GM23338 (cell line): ENCODE data around the gene CCL24. TPM values are rescaled to one million over a fixed set of nuclear protein-coding genes. Genes with fewer than 3 reads are reported as not detected.
"Not testable (repeated sequence)": the region's sequence is repeated elsewhere in the genome, so short reads cannot be mapped to it uniquely, and the experiment has no call there.

ENCODE experiments used
- ATAC-seq: fragments of 200-7000 bp; cut with Tn5 transposase; 3 replicates; pipeline ENCODE4 v1.9.1; 2020
- DNase-seq: peaks from one replicate; pipeline ENCODE4 v3.0.0-alpha.2; 2015; ENCODE audit warnings: low spot score
- H2AFZ ChIP-seq: fragments of 200-600 bp; sonication (generic); 2 replicates; pipeline ENCODE4 v1.8.0; 2016; ENCODE audit warnings: antibody characterized with exemption, mild to moderate bottlenecking, moderate library complexity
- H3F3A ChIP-seq: fragments of 200-600 bp; sonication (generic); replicated peaks from 2 replicates; pipeline ENCODE4 v1.8.0; 2017; ENCODE audit warnings: antibody characterized with exemption, mixed run types, low read depth
- H3K27ac ChIP-seq: fragments of 200-600 bp; sonication (generic); 2 replicates; pipeline ENCODE4 v1.6.1; 2016; ENCODE audit warnings: low read depth
- H3K27me3 ChIP-seq: fragments of 200-600 bp; sonication (generic); 2 replicates; pipeline ENCODE4 v1.8.0; 2016; ENCODE audit warnings: mild to moderate bottlenecking, mixed run types, moderate library complexity; ENCODE audit not compliant: insufficient read depth
- H3K36me3 ChIP-seq: fragments of 200-600 bp; sonication (generic); 2 replicates; pipeline ENCODE4 v1.8.0; 2016; ENCODE audit warnings: mild to moderate bottlenecking; ENCODE audit not compliant: insufficient read depth
- H3K4me1 ChIP-seq: fragments of 200-600 bp; sonication (generic); 2 replicates; pipeline ENCODE4 v1.8.0; 2016; ENCODE audit warnings: mild to moderate bottlenecking, moderate library complexity; ENCODE audit not compliant: insufficient read depth
- H3K4me2 ChIP-seq: fragments of 200-600 bp; sonication (generic); 2 replicates; pipeline ENCODE4 v1.7.1; 2017; ENCODE audit warnings: mixed run types
- H3K4me3 ChIP-seq: fragments of 200-600 bp; sonication (generic); 2 replicates; pipeline ENCODE4 v1.6.1; 2016; ENCODE audit warnings: mixed run types
- H3K79me2 ChIP-seq: fragments of 200-600 bp; sonication (generic); replicated peaks from 2 replicates; pipeline ENCODE4 v1.8.0; 2017; ENCODE audit warnings: mild to moderate bottlenecking; ENCODE audit not compliant: insufficient read depth
- H3K9me2 ChIP-seq: fragments of 200-600 bp; sonication (generic); 2 replicates; pipeline ENCODE4 v1.8.0; 2017; ENCODE audit not compliant: insufficient read depth
- H4K20me1 ChIP-seq: fragments of 200-600 bp; sonication (generic); replicated peaks from 2 replicates; pipeline ENCODE4 v1.8.0; 2017; ENCODE audit warnings: mild to moderate bottlenecking; ENCODE audit not compliant: insufficient read depth
- H3K27ac Mint-ChIP-seq: 2 replicates; pipeline ENCODE4 v1.8.0; 2020; ENCODE audit warnings: inconsistent platforms, mild to moderate bottlenecking, moderate library complexity, mixed read lengths
- H3K27me3 Mint-ChIP-seq: 3 replicates; pipeline ENCODE4 v1.8.0; 2022; ENCODE audit warnings: low read depth, mild to moderate bottlenecking, moderate library complexity, mixed read lengths, inconsistent platforms; ENCODE audit not compliant: insufficient read depth, poor library complexity
- H3K36me3 Mint-ChIP-seq: 3 replicates; pipeline ENCODE4 v1.8.0; 2021; ENCODE audit warnings: low read depth, mild to moderate bottlenecking, inconsistent platforms, moderate library complexity, mixed read lengths
- H3K4me1 Mint-ChIP-seq: 3 replicates; pipeline ENCODE4 v1.8.0; 2020; ENCODE audit warnings: mild to moderate bottlenecking, inconsistent platforms, mixed read lengths
- H3K4me3 Mint-ChIP-seq: 3 replicates; pipeline ENCODE4 v1.8.0; 2021; ENCODE audit warnings: moderate library complexity, mild to moderate bottlenecking, inconsistent platforms, mixed read lengths
- H3K9me3 Mint-ChIP-seq: 3 replicates; pipeline ENCODE4 v1.8.0; 2020; ENCODE audit warnings: moderate library complexity, mild to moderate bottlenecking, inconsistent platforms, mixed read lengths
- CREB1 ChIP-seq: fragments of 250-450 bp; sonication (Bioruptor Pico); IDR thresholded peaks from 2 replicates; pipeline ENCODE4 v1.5.0; 2020; ENCODE audit warnings: low read depth, mild to moderate bottlenecking, moderate library complexity
- CTCF ChIP-seq, 2 experiments: fragments of 200-600 bp in 1 of 2; sonication (generic) in 1 of 2; conservative IDR thresholded peaks; 2 replicates each; pipeline versions ENCODE4 v1.5.1 to v1.6.1; 2016 to 2017; ENCODE audit warnings: antibody characterized with exemption in 2 of 2, low read depth in 2 of 2, mild to moderate bottlenecking in 2 of 2, moderate library complexity in 1 of 2
- EZH2 ChIP-seq: fragments of 200-600 bp; sonication (generic); IDR thresholded peaks from one replicate; pipeline ENCODE4 v1.8.0; 2017; ENCODE audit warnings: antibody characterized with exemption, mild to moderate bottlenecking, low read depth; ENCODE audit not compliant: unreplicated experiment
- EZH2phosphoT487 ChIP-seq: fragments of 200-600 bp; sonication (generic); IDR thresholded peaks from one replicate; pipeline ENCODE4 v1.8.1; 2018; ENCODE audit warnings: antibody characterized with exemption; ENCODE audit not compliant: unreplicated experiment
- NANOG ChIP-seq: IDR thresholded peaks from 2 replicates; pipeline ENCODE4 v1.6.1; 2016; ENCODE audit warnings: antibody characterized with exemption, borderline replicate concordance
- STAT1 ChIP-seq: IDR thresholded peaks from one replicate; pipeline ENCODE4 v1.6.1; 2016; ENCODE audit warnings: antibody characterized with exemption; ENCODE audit not compliant: unreplicated experiment
- ZNF114 ChIP-seq: fragments of 250-450 bp; sonication (Bioruptor Pico); IDR thresholded peaks from 2 replicates; pipeline ENCODE4 v1.5.0; 2020; ENCODE audit warnings: mild to moderate bottlenecking, moderate library complexity
- polyA plus RNA-seq: library from polyadenylated mRNA; unstranded; fragments of >200 nt; fragmentation: Nextera tagmentation; extraction: Ambion mirVana; gene quantifications from 2 replicates; pipeline ENCODE4 v1.2.1, GENCODE V29; 2016
- total RNA-seq: library from RNA; depleted of rRNA; stranded (reverse); fragments of >200 nt; shearing (Covaris generic); gene quantifications from 2 replicates; pipeline ENCODE4 v1.2.3, GENCODE V29; 2014
- TF ChIP-seq, protein P1 (sequence below): fragments of 250-450 bp; sonication (Bioruptor Pico); IDR thresholded peaks from 2 replicates; pipeline ENCODE4 v1.5.0; 2020; ENCODE audit warnings: mild to moderate bottlenecking, moderate library complexity
- TF ChIP-seq, protein P2 (sequence below): IDR thresholded peaks from one replicate; pipeline ENCODE4 v1.6.1; 2018; ENCODE audit warnings: antibody characterized with exemption; ENCODE audit not compliant: unreplicated experiment

Gene CCL24
- total and polyA plus RNA-seq, 2 experiments from 2014 or later, result not detected

DNA sequence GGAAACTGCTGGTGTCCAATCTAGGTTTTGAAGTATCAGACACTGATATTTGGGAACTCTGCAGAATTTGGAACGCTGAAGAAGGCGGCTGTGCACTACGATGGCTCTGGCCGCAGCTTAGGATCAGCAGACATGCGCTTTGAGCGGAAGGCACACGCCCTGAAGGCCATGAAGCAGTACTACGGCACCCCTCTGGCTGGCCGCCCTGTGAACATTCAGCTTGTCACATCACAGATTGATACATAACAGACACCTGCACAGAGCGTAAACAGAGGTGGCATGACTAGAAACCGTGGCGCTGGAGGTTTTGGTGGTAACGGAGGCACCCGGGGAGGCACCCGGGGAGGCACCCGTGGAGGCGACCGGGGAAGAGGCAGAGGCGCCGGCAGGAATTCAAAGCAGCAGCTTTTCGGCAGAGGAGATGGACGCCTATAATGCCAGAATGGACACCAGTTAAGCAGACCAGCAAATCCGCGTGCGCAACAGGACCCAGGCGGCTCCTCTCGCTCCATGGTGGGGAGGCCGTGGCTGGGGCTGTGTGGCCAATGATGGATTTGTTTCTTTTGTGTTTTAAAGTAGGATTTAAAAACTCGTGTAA is 22.2 kb upstream of the CCL24 start:
- DNase-seq (no peak), ATAC-seq (peak; percentile 55; the same call in 2 of the 3 replicates)
- Mint-ChIP-seq H3K9me3 (no peaks in the 10 kb centered on the region), H3K27me3 (no peaks in the 10 kb centered on the region), H3K4me1 (no peaks in the 10 kb centered on the region), H3K36me3 (no peaks in the 10 kb centered on the region), H3K4me3 (no peak overlapping the region), H3K27ac (no peak overlapping the region)
- no peaks in the 10 kb centered on the region for H3K27me3 ChIP-seq
- no peaks in the 10 kb centered on the region for H3F3A ChIP-seq
- H3K4me2 ChIP-seq, result no peak overlapping the region
- no peaks in the 10 kb centered on the region for H3K4me1 ChIP-seq
- peak overlapping the region; percentile 74 for H2AFZ ChIP-seq
- H3K27ac ChIP-seq, result no peak overlapping the region
- no peaks in the 10 kb centered on the region for H3K79me2 ChIP-seq
- no peaks in the 10 kb centered on the region for H3K36me3 ChIP-seq
- no peaks in the 10 kb centered on the region for H4K20me1 ChIP-seq
- TF ChIP-seq, protein P1, sequence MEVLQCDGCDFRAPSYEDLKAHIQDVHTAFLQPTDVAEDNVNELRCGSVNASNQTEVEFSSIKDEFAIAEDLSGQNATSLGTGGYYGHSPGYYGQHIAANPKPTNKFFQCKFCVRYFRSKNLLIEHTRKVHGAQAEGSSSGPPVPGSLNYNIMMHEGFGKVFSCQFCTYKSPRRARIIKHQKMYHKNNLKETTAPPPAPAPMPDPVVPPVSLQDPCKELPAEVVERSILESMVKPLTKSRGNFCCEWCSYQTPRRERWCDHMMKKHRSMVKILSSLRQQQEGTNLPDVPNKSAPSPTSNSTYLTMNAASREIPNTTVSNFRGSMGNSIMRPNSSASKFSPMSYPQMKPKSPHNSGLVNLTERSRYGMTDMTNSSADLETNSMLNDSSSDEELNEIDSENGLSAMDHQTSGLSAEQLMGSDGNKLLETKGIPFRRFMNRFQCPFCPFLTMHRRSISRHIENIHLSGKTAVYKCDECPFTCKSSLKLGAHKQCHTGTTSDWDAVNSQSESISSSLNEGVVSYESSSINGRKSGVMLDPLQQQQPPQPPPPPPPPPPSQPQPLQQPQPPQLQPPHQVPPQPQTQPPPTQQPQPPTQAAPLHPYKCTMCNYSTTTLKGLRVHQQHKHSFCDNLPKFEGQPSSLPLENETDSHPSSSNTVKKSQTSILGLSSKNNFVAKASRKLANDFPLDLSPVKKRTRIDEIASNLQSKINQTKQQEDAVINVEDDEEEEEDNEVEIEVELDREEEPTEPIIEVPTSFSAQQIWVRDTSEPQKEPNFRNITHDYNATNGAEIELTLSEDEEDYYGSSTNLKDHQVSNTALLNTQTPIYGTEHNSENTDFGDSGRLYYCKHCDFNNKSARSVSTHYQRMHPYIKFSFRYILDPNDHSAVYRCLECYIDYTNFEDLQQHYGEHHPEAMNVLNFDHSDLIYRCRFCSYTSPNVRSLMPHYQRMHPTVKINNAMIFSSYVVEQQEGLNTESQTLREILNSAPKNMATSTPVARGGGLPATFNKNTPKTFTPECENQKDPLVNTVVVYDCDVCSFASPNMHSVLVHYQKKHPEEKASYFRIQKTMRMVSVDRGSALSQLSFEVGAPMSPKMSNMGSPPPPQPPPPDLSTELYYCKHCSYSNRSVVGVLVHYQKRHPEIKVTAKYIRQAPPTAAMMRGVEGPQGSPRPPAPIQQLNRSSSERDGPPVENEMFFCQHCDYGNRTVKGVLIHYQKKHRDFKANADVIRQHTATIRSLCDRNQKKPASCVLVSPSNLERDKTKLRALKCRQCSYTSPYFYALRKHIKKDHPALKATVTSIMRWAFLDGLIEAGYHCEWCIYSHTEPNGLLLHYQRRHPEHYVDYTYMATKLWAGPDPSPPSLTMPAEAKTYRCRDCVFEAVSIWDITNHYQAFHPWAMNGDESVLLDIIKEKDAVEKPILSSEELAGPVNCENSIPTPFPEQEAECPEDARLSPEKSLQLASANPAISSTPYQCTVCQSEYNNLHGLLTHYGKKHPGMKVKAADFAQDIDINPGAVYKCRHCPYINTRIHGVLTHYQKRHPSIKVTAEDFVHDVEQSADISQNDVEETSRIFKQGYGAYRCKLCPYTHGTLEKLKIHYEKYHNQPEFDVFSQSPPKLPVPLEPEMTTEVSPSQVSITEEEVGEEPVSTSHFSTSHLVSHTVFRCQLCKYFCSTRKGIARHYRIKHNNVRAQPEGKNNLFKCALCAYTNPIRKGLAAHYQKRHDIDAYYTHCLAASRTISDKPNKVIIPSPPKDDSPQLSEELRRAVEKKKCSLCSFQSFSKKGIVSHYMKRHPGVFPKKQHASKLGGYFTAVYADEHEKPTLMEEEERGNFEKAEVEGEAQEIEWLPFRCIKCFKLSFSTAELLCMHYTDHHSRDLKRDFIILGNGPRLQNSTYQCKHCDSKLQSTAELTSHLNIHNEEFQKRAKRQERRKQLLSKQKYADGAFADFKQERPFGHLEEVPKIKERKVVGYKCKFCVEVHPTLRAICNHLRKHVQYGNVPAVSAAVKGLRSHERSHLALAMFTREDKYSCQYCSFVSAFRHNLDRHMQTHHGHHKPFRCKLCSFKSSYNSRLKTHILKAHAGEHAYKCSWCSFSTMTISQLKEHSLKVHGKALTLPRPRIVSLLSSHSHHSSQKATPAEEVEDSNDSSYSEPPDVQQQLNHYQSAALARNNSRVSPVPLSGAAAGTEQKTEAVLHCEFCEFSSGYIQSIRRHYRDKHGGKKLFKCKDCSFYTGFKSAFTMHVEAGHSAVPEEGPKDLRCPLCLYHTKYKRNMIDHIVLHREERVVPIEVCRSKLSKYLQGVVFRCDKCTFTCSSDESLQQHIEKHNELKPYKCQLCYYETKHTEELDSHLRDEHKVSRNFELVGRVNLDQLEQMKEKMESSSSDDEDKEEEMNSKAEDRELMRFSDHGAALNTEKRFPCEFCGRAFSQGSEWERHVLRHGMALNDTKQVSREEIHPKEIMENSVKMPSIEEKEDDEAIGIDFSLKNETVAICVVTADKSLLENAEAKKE (CRISPR knock-in tag), result no peak
- TF ChIP-seq NANOG, result no peak
- no peak for TF ChIP-seq EZH2phosphoT487
- no peak for TF ChIP-seq ZNF114 (CRISPR knock-in tag)
- no peak for TF ChIP-seq CTCF (conservative IDR thresholded peaks at IDR 0.05; ENCODE audit: low read depth in 2 of 2)
- no peak for TF ChIP-seq CREB1 (CRISPR knock-in tag)
- no peak for TF ChIP-seq EZH2
- no peak for TF ChIP-seq STAT1
- TF ChIP-seq, protein P2, sequence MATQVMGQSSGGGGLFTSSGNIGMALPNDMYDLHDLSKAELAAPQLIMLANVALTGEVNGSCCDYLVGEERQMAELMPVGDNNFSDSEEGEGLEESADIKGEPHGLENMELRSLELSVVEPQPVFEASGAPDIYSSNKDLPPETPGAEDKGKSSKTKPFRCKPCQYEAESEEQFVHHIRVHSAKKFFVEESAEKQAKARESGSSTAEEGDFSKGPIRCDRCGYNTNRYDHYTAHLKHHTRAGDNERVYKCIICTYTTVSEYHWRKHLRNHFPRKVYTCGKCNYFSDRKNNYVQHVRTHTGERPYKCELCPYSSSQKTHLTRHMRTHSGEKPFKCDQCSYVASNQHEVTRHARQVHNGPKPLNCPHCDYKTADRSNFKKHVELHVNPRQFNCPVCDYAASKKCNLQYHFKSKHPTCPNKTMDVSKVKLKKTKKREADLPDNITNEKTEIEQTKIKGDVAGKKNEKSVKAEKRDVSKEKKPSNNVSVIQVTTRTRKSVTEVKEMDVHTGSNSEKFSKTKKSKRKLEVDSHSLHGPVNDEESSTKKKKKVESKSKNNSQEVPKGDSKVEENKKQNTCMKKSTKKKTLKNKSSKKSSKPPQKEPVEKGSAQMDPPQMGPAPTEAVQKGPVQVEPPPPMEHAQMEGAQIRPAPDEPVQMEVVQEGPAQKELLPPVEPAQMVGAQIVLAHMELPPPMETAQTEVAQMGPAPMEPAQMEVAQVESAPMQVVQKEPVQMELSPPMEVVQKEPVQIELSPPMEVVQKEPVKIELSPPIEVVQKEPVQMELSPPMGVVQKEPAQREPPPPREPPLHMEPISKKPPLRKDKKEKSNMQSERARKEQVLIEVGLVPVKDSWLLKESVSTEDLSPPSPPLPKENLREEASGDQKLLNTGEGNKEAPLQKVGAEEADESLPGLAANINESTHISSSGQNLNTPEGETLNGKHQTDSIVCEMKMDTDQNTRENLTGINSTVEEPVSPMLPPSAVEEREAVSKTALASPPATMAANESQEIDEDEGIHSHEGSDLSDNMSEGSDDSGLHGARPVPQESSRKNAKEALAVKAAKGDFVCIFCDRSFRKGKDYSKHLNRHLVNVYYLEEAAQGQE, result no peak
- no peak overlapping the region for H3K4me3 ChIP-seq
- H3K9me2 ChIP-seq, result no peaks in the 10 kb centered on the region

GRCh38 chr7:75833662-75834061 is 20.1 kb upstream of the CCL24 start:
- not testable (repeated sequence) for H3F3A ChIP-seq, DNase-seq, H3K27ac Mint-ChIP-seq, H3K27me3 ChIP-seq, H3K36me3 ChIP-seq, H3K4me3 Mint-ChIP-seq, H3K27ac ChIP-seq, H3K9me3 Mint-ChIP-seq, H3K4me1 Mint-ChIP-seq, H3K4me3 ChIP-seq, H4K20me1 ChIP-seq, H3K4me2 ChIP-seq, H3K36me3 Mint-ChIP-seq, H3K4me1 ChIP-seq, H3K27me3 Mint-ChIP-seq, H3K79me2 ChIP-seq, H2AFZ ChIP-seq, H3K9me2 ChIP-seq
- peak; percentile 55 for ATAC-seq
